Measurements from ENCODE around the gene IMPG1. TPM values are rescaled to one million over a fixed set of nuclear protein-coding genes. Genes with fewer than 3 reads are reported as not detected.
"Not testable (repeated sequence)": the region's sequence is repeated elsewhere in the genome, so short reads cannot be mapped to it uniquely, and the experiment has no call there.

The IMPG1 gene
- total RNA-seq, 2 experiments from 2014 or later: not detected

GRCh38 chr6:75963569-75963968 lies 108.9 kb downstream of the IMPG1 start:
- ChIA-PET POLR2A (no interaction called here), CTCF (no interaction called here)

GRCh38 chr6:75952128-75952527 lies 120.3 kb downstream of the IMPG1 start:
- ChIA-PET CTCF (no interaction called here), POLR2A (no interaction called here)

- CTCF ChIA-PET: interaction anchor here (1.4 kb wide), 1 partner anchor 54 kb away, joined by 4 read pairs; no protein-coding TSS in a partner anchor
- POLR2A ChIA-PET: no interaction called here
These were observed 124.5 kb downstream of the IMPG1 start for GRCh38 chr6:75947935-75948334.

- ChIA-PET POLR2A (no interaction called here), CTCF (interaction anchor here (1.4 kb wide), 1 partner anchor 53 kb away, joined by 4 read pairs; no protein-coding TSS in a partner anchor)
These were observed 126.2 kb downstream of the IMPG1 start for GRCh38 chr6:75946146-75946831.

- ChIA-PET CTCF (no interaction called here), POLR2A (no interaction called here)
These were observed 129.1 kb downstream of the IMPG1 start for GRCh38 chr6:75943381-75943780.

- POLR2A ChIA-PET: no interaction called here
- CTCF ChIA-PET: no interaction called here
These were observed 131.0 kb downstream of the IMPG1 start for GRCh38 chr6:75941509-75941908.

GRCh38 chr6:75940564-75940963 lies 131.9 kb downstream of the IMPG1 start:
- POLR2A ChIA-PET: no interaction called here
- CTCF ChIA-PET: no interaction called here

- ChIA-PET POLR2A (no interaction called here), CTCF (no interaction called here)
These were observed 134.6 kb downstream of the IMPG1 start for GRCh38 chr6:75937846-75938245.

- CTCF ChIA-PET: interaction anchor here (1.0 kb wide), 1 partner anchor 21 kb away, joined by 3 read pairs; no protein-coding TSS in a partner anchor
- POLR2A ChIA-PET: no interaction called here
These were observed 135.8 kb downstream of the IMPG1 start for GRCh38 chr6:75936682-75937081.

GRCh38 chr6:75935473-75935793 lies 137.0 kb downstream of the IMPG1 start:
- ChIA-PET CTCF (interaction anchor here (2.6 kb wide), 1 partner anchor 42 kb away, joined by 8 read pairs; no protein-coding TSS in a partner anchor), POLR2A (no interaction called here)

GRCh38 chr6:75934643-75935472 lies 137.6 kb downstream of the IMPG1 start:
- ChIA-PET POLR2A (no interaction called here), CTCF (interaction anchor here (1.4 to 2.6 kb wide), 2 partner anchors 16 to 42 kb away, joined by 4 to 8 read pairs; no protein-coding TSS in a partner anchor)

GRCh38 chr6:75933387-75933975 lies 139.0 kb downstream of the IMPG1 start:
- ChIA-PET CTCF (interaction anchor here (1.4 to 2.6 kb wide), 2 partner anchors 18 to 40 kb away, joined by 4 to 8 read pairs; no protein-coding TSS in a partner anchor), POLR2A (no interaction called here)

GRCh38 chr6:75932067-75932466 lies 140.4 kb downstream of the IMPG1 start:
- CTCF ChIA-PET: no interaction called here
- POLR2A ChIA-PET: no interaction called here

- POLR2A ChIA-PET: no interaction called here
- CTCF ChIA-PET: no interaction called here
These were observed 141.3 kb downstream of the IMPG1 start for GRCh38 chr6:75931011-75931680.

- ChIA-PET POLR2A (no interaction called here), CTCF (no interaction called here)
These were observed 145.9 kb downstream of the IMPG1 start for GRCh38 chr6:75926293-75927168.

GRCh38 chr6:75922226-75922625 lies 150.2 kb downstream of the IMPG1 start:
- POLR2A ChIA-PET: no interaction called here
- CTCF ChIA-PET: no interaction called here

GRCh38 chr6:75913040-75913439 lies 159.4 kb downstream of the IMPG1 start:
- POLR2A ChIA-PET: no interaction called here
- CTCF ChIA-PET: no interaction called here

GRCh38 chr6:75907444-75907843 lies 165.0 kb downstream of the IMPG1 start:
- ChIA-PET CTCF (no interaction called here), POLR2A (no interaction called here)

- CTCF ChIA-PET: no interaction called here
- POLR2A ChIA-PET: no interaction called here
These were observed 165.6 kb downstream of the IMPG1 start for GRCh38 chr6:75906871-75907270.

- POLR2A ChIA-PET, CTCF ChIA-PET: not testable (repeated sequence)
These were observed 167.3 kb downstream of the IMPG1 start for GRCh38 chr6:75905129-75905528.
